Activated T-cell treated with anti-CD3 and anti-CD28 coated beads, Interleukin-2, amount 50 U/mL, for 1 hour (primary cell): ENCODE results near the gene AVPR2.

Experiments
- DNase-seq: peaks from one replicate; pipeline ENCODE4 v3.0.0-alpha.2; 2020

Gene AVPR2

GRCh38 chrX:153934762-153935325 is 30.4 kb downstream of the AVPR2 start, which contains the start of gene NAA10:
NAA10 (minus strand) TSS chrX:153935037; CDS start chrX:153934904, 133 bp downstream.
- DNase-seq, result peak; percentile 62

- no peak for DNase-seq
Observed at GRCh38 chrX:153935326-153935851, 30.9 kb downstream of the AVPR2 start.

- DNase-seq, result no peak
Observed at GRCh38 chrX:153937056-153937455, 32.6 kb downstream of the AVPR2 start.

- no peak for DNase-seq
Observed at GRCh38 chrX:153938226-153938786, 33.8 kb downstream of the AVPR2 start.

GRCh38 chrX:153939573-153939972 is 35.1 kb downstream of the AVPR2 start:
- DNase-seq, result no peak

GRCh38 chrX:153941336-153942252 is 37.1 kb downstream of the AVPR2 start:
- no peak for DNase-seq

GRCh38 chrX:153944140-153944799 is 39.8 kb downstream of the AVPR2 start, which contains the start of gene RENBP:
RENBP (minus strand) TSS chrX:153944643; CDS start chrX:153944610, 33 bp downstream.
- peak; percentile 46 for DNase-seq

GRCh38 chrX:153944800-153945150 is 40.3 kb downstream of the AVPR2 start:
- no peak for DNase-seq

GRCh38 chrX:153945956-153946943 is 41.8 kb downstream of the AVPR2 start:
- no peak for DNase-seq

- peak; percentile 81 for DNase-seq
Observed at GRCh38 chrX:153947009-153947769, 42.7 kb downstream of the AVPR2 start.

GRCh38 chrX:153948002-153948466 is 43.6 kb downstream of the AVPR2 start:
- DNase-seq, result no peak

GRCh38 chrX:153948847-153949805 is 44.7 kb downstream of the AVPR2 start:
- DNase-seq, result no peak

GRCh38 chrX:153950127-153950526 is 45.7 kb downstream of the AVPR2 start:
- no peak for DNase-seq

- no peak for DNase-seq
Observed at GRCh38 chrX:153951683-153952372, 47.4 kb downstream of the AVPR2 start.

GRCh38 chrX:153952373-153953026 is 48.0 kb downstream of the AVPR2 start:
- no peak for DNase-seq

- peak; percentile 87 for DNase-seq
Observed at GRCh38 chrX:153953342-153953830, 48.9 kb downstream of the AVPR2 start.

- DNase-seq, result no peak
Observed at GRCh38 chrX:153953892-153954557, 49.6 kb downstream of the AVPR2 start.
